MM.1S (cell line): ENCODE results near the gene SLC25A48.

Experiments
- DNase-seq: peaks from one replicate; pipeline ENCODE4 v3.0.0-alpha.2; 2015
- H2AFZ ChIP-seq: fragments of 300-600 bp; sonication (generic); 2 replicates; pipeline ENCODE4 v1.6.0; 2016; ENCODE audit warnings: antibody characterized with exemption, low read length
- H3F3A ChIP-seq: fragments of 300-600 bp; sonication (generic); 2 replicates; pipeline ENCODE4 v1.6.1; 2016; ENCODE audit warnings: mild to moderate bottlenecking, antibody characterized with exemption, low read length, moderate library complexity, mixed read lengths; ENCODE audit not compliant: insufficient read depth
- H3K27ac ChIP-seq: fragments of 300-600 bp; sonication (generic); 2 replicates; pipeline ENCODE4 v1.5.1; 2016; ENCODE audit warnings: mild to moderate bottlenecking, low read length
- H3K27me3 ChIP-seq: fragments of 300-600 bp; sonication (generic); replicated peaks from 2 replicates; pipeline ENCODE4 v1.6.0; 2016; ENCODE audit warnings: low read length; ENCODE audit not compliant: insufficient read depth
- H3K36me3 ChIP-seq: fragments of 300-600 bp; sonication (generic); replicated peaks from 2 replicates; pipeline ENCODE4 v1.6.1; 2016; ENCODE audit warnings: mild to moderate bottlenecking, low read length, mixed read lengths; ENCODE audit not compliant: insufficient read depth
- H3K4me1 ChIP-seq: fragments of 300-600 bp; sonication (generic); 2 replicates; pipeline ENCODE4 v1.6.1; 2016; ENCODE audit warnings: low read length, mixed read lengths
- H3K4me2 ChIP-seq: fragments of 300-600 bp; sonication (generic); 2 replicates; pipeline ENCODE4 v1.6.0; 2016; ENCODE audit warnings: low read depth, low read length
- H3K4me3 ChIP-seq: fragments of 300-600 bp; sonication (generic); 2 replicates; pipeline ENCODE4 v1.5.1; 2016; ENCODE audit warnings: low read length, mixed read lengths
- H3K79me2 ChIP-seq: fragments of 300-600 bp; sonication (generic); 2 replicates; pipeline ENCODE4 v1.6.1; 2016; ENCODE audit warnings: mixed run types, low read length, mixed read lengths
- H3K9ac ChIP-seq: fragments of 300-600 bp; sonication (generic); 2 replicates; pipeline ENCODE4 v1.6.1; 2016; ENCODE audit warnings: low read length, mixed read lengths
- H3K9me2 ChIP-seq: fragments of 300-600 bp; sonication (generic); replicated peaks from 2 replicates; pipeline ENCODE4 v1.6.1; 2016; ENCODE audit warnings: mild to moderate bottlenecking, low read length, mixed read lengths; ENCODE audit not compliant: insufficient read depth
- H3K9me3 ChIP-seq: fragments of 300-600 bp; sonication (generic); replicated peaks from 2 replicates; pipeline ENCODE4 v1.6.1; 2016; ENCODE audit warnings: mild to moderate bottlenecking, low read length, mixed read lengths; ENCODE audit not compliant: insufficient read depth
- H4K20me1 ChIP-seq: fragments of 300-600 bp; sonication (generic); 2 replicates; pipeline ENCODE4 v1.6.1; 2016; ENCODE audit warnings: mild to moderate bottlenecking, low read length, moderate library complexity, mixed read lengths; ENCODE audit not compliant: insufficient read depth
- CTCF ChIP-seq: fragments of 300-600 bp; sonication (generic); IDR thresholded peaks from 2 replicates; pipeline ENCODE4 v1.5.1; 2016; ENCODE audit warnings: antibody characterized with exemption, low read length, mixed read lengths
- EZH2 ChIP-seq: fragments of 300-600 bp; sonication (generic); optimal IDR thresholded peaks from 2 replicates; pipeline ENCODE3; 2017; ENCODE audit warnings: low read depth, mild to moderate bottlenecking, antibody characterized with exemption, low read length, mixed read lengths
- EZH2phosphoT487 ChIP-seq: fragments of 300-600 bp; sonication (generic); IDR thresholded peaks from 2 replicates; pipeline ENCODE4 v1.6.1; 2018; ENCODE audit warnings: antibody characterized with exemption, low read length

The SLC25A48 gene

DNA sequence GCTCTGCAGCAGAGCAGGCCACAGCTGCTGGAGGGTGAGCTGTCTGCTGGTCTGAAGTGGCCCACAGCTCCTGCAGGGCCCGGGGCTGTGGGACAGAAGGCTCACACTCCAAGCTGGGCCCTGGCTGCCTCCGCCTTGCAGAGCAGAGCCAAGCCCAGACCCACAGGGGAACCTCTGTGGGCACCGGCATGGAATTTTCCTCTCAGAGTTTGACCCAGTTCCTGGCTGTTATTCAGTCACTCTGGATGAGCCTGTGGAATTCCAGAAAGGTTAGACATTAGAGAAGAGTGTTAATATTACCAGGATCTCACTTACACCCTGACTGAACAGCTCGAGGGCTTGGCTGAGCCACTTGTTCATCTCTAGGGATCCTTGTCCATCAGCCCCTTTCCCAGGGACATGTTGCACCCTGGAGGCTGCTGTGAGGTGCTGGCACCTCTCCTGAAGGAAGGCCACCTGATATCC, 43.7 kb downstream of the SLC25A48 start:
- no peaks in the 10 kb centered on the region for H3F3A ChIP-seq
- no peak overlapping the region for H3K4me2 ChIP-seq
- H3K9ac ChIP-seq, result no peak overlapping the region
- no peaks in the 10 kb centered on the region for H3K9me3 ChIP-seq
- H3K4me1 ChIP-seq, result peaks cover 4% of the 10 kb centered on the region; the same call in 1 of the 2 replicates
- DNase-seq, result no peak
- no peaks in the 10 kb centered on the region for H3K36me3 ChIP-seq
- H3K79me2 ChIP-seq, result no peaks in the 10 kb centered on the region
- TF ChIP-seq EZH2phosphoT487 (no peak), CTCF (no peak), EZH2 (no peak)
- no peaks in the 10 kb centered on the region for H3K27me3 ChIP-seq
- no peaks in the 10 kb centered on the region for H3K9me2 ChIP-seq
- no peak overlapping the region for H2AFZ ChIP-seq
- no peak overlapping the region for H3K4me3 ChIP-seq
- H3K27ac ChIP-seq, result no peak overlapping the region
- H4K20me1 ChIP-seq, result no peaks in the 10 kb centered on the region

DNA sequence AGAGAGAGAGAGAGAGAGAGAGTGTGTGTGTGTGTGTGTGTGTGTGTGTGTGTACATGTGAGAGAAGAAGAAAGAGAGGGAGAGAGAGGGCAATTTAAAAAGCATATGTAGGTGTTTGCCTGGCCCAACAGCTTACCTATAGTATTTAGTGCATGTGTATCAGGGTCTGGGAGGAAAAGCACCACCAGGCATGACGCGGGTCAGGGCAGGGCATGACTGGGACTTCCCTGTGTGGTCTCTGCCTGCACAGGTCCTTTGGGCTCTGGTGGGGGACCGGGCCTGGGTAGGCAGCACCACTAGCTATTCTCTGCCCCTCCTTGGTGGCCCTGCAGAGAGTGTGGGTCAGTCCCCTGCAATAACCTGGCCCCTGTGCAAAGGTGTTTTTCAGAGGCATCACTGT, 45.1 kb downstream of the SLC25A48 start:
- no peak for DNase-seq
- Histone ChIP-seq H3K4me2 (no peak overlapping the region), H4K20me1 (no peaks in the 10 kb centered on the region), H3K9ac (no peak overlapping the region), H3K79me2 (no peaks in the 10 kb centered on the region), H3K27me3 (no peaks in the 10 kb centered on the region), H2AFZ (no peak overlapping the region), H3K9me2 (no peaks in the 10 kb centered on the region), H3K36me3 (no peaks in the 10 kb centered on the region), H3K9me3 (no peaks in the 10 kb centered on the region), H3K27ac (no peak overlapping the region), H3K4me1 (peaks cover 7% of the 10 kb centered on the region; the same call in 1 of the 2 replicates), H3F3A (no peaks in the 10 kb centered on the region), H3K4me3 (no peak overlapping the region)
- TF ChIP-seq CTCF (no peak), EZH2phosphoT487 (no peak), EZH2 (no peak)

DNA sequence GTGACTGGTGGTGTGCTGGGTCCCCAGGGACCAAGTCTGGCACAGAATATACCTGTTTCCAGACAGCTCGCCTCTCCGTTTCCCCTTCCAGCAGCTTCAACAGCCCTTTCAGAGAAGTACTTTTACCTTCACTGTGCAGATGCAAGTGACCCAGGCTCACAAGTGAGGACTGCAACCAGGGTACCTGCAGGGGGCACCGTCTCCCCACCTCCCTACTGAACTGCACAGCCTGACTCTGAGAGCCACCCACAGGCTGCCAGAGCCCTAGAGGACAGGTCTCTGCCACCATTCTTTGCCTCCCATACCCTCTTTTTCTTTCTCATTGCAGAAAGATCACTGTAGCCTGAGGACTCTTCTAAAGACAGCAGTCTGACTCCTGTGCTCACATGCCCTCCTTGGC, 45.8 kb downstream of the SLC25A48 start:
- Histone ChIP-seq H3F3A (no peaks in the 10 kb centered on the region), H3K4me2 (no peak overlapping the region), H2AFZ (no peak overlapping the region), H3K27ac (no peak overlapping the region), H3K9ac (no peak overlapping the region), H3K4me1 (peaks cover 7% of the 10 kb centered on the region; the same call in 1 of the 2 replicates), H3K27me3 (no peaks in the 10 kb centered on the region), H3K9me3 (no peaks in the 10 kb centered on the region), H3K9me2 (no peaks in the 10 kb centered on the region), H3K4me3 (no peak overlapping the region), H3K79me2 (no peaks in the 10 kb centered on the region), H4K20me1 (no peaks in the 10 kb centered on the region), H3K36me3 (no peaks in the 10 kb centered on the region)
- DNase-seq, result no peak
- TF ChIP-seq CTCF, result peak; percentile 49
- TF ChIP-seq EZH2phosphoT487, result no peak
- TF ChIP-seq EZH2, result no peak
